HG02678 (cell line): ENCODE results near the gene BRF1.

Source experiments
- ATAC-seq: cut with Tn5 transposase; IDR thresholded peaks from one replicate; pipeline ENCODE4 v1.9.1; 2021; ENCODE audit warnings: mild to moderate bottlenecking, moderate library complexity; ENCODE audit not compliant: unreplicated experiment

BRF1 gene

GRCh38 chr14:105271224-105271890 lies 29.4 kb downstream of the BRF1 start:
- no peak for ATAC-seq

DNA sequence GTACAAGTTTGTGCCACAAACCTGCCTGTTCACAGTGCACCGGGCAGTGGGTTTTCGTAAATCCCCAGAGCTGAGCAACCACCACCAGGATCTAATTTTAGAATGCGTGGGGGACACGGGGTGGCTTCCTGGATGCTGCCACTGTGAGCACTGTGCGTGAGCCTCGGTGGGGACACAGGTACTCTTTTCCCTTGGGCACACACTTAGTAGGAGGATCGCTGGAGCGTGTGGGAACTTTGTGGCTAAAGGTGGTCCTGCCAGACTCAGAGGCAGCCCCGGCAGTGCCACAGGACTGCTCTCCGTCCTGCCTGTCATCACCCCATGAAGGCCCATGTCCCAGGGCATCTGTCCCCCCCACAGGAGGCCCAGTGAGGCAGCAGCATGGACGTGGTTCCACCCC lies 31.4 kb downstream of the BRF1 start:
- ATAC-seq = no peak

GRCh38 chr14:105268736-105269354 lies 32.0 kb downstream of the BRF1 start:
- no peak for ATAC-seq

DNA sequence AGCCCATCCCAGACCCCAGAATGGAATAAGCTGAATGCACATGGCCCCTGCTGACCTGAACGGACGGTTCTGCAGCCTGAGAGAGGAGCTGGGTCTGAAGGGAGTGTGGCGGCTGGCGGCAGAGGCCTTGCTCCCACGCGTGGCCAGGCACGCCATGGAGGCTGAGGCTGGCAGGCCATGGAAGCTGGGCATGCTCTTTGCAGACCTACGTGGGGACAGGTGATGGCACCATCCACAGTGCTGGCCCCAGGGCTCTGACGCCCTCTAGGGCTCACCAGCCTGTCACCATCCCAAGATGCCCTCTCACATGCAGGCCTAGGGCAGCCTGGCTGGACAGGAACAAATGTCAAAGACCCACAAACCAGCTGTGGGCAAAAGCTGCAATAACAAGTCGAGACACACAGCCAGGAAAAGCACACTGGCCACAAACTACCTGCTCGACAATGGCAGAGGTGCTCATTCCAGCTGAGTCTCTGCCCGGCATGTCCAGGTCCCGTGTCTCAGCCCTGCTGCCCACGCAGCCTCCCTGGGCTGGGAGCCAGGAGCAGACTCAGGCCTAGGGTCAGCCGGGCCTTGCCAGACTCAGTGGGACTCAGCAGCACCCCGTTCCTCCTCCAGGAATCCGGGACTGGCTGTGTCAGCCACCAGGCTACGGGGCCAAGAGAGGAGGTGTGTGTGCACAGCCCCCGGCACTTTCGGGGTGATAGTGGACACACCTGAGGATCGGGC lies 32.8 kb downstream of the BRF1 start:
- no peak for ATAC-seq

- ATAC-seq = no peak
These were observed 39.0 kb downstream of the BRF1 start for GRCh38 chr14:105261781-105262180.

DNA sequence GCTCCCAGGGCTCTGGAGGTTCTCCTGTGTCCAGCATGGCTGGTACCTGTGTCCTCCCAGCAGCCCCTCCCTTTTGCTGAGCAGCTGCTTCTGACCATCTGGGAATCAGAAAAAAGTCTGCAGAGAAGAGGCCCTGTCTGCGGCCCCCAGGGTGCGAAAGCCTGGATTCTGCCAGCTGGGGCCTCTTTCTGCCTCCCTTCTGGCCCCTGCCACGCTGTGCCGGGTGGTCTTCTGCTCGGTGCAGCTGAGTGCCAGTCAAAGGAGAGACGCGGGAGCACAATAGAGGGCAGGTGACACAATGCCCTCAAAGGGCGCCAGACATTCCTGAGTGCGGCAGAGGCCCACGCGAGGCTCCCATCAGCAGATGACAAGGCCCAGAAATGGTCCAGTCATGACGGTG lies 39.8 kb downstream of the BRF1 start:
- no peak for ATAC-seq

DNA sequence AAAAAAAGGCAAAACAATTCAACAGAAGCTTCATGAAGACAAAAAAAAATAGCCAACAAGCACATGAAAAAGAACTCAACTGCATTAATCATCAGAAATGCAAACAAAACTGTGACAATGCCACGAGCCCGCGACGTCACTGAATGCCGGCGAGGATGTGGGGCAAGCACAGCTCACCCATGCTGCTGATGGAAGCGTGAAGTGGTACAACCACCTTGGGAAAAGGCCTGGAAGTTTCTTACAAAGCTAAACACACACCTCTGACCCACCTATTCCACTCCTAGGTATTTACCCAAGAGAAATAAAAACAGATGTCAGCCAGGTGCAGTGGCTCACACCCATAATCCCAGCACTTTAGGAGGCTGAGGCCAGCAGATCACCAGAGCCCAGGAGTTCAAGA lies 42.0 kb downstream of the BRF1 start:
- no peak for ATAC-seq

GRCh38 chr14:105257464-105257863 lies 43.3 kb downstream of the BRF1 start:
- ATAC-seq = no peak

DNA sequence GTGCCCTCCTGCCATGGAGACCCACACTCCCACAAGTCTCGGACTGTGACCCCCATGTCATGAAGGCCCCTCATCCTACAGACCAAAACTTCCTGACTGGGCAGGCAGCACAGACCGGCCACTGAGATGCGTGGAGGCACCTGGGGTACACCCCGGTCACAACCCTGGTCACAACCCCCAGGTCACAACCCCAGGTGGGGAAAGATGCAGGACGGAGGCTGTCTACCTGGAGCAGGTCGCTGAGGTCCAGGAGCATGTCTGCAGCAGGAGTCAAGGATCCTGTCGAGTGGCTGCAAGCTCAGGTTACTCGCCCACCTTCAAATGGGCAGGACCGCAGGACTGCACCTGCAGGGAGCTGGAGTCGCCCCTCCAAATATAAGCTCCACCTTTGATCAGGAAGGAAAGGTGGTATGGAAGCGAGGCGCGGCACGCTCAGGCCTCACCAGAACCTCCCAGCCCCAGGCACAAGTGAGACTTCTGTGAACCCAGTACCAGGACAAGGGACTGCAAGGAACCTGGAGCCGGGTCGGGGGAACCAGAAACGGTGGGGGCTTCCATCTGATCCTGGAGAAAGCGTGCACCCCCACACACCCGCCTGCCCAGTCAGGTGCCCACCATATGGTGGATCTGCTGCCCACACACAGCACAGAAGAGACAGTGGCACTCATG lies 44.4 kb downstream of the BRF1 start:
- no peak for ATAC-seq

GRCh38 chr14:105255021-105255507 lies 45.7 kb downstream of the BRF1 start:
- ATAC-seq = no peak

DNA sequence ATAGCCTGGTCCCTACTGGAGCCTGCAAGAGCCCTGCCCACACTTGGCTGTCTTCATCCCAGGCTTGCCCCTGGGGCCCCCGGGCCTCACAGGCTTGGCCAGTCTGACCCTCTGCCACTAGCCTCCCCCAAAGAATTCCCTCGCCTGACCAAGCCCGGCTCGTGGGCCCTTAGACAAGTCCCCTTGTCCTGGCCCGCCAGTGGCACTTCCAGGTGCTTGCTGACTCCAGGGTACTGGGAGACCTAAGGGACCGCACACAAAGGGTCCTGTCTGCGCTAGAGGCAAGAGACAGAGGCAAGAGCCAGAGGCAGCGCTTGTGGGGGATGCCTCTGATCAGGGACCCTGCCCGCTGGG lies 47.5 kb downstream of the BRF1 start:
- no peak for ATAC-seq

DNA sequence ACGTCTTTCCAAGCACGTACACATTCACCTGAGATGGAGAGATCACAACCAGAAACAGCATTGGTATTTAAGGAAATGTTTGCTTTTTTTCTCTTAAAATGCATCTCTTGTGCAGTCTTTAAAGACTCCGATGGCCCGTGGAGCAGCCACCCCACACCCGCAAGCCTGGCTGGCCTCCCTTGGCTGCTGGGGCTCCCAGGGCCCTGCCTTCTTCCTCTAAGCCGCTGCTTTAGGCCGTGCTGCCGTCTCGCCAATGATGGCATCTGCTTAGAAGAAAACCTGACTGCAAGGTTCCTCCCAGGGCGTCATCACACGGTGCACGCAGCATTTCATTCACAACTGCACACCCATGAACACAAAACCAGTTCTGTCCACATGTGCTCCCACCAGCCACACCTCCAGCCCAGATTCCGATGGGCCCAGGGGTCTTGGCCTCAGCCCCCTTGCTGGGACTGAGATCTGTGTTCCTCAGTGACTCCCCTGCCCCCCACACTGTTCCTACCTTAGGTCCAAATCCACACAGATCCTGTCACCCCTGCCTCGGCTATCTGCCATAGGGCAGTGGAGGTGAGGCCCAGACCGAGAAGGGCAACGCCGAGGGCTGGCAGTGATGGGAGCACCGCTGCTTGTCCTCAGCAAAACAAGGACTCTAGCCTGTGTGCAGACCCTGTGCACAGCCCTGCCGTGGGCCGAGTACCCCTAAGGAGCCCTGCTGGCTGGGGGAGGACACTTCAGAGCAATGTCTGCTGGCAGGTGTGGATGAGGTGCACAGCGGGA lies 48.1 kb downstream of the BRF1 start:
- no peak for ATAC-seq

DNA sequence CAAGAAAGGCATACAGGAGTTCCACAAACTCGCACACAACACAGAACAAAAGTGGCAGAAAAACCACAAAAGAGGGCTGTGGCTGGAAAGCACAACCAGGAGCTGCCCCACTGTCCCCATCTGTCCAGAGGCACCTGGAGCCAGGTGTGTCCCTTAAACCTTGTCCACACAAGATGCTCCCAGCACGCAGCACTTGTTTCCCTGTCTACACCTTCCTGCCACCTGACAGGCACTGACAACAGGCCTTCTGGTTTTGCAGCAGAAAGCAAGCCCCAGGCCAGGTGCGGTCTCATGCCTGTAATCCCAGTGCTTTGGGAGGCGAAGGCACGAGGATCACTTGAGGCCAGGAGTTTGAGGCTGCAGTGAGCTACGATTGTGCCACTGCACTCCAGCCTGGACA lies 48.9 kb downstream of the BRF1 start:
- ATAC-seq = no peak

DNA sequence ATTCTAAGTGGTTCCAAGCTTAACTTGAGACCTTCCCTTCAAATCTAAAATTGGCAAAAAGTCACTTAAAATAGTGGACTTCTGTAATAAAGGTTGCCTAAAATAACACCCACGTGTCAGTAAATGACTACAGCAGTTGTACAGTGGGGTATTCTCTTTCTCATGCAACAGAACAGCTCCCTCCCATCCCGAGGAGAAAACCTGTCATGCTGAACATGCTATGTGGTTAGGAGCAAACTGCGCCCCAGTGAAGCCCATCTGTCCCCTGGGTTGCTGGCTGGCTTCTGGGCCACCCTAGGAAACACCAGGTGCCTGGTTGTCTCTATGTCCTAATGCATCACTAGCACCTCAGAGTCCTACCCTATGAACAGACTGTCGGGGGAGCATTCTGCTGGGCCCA lies 49.8 kb downstream of the BRF1 start:
- ATAC-seq = no peak

- ATAC-seq = no peak
These were observed 50.8 kb downstream of the BRF1 start for GRCh38 chr14:105250008-105250366.

DNA sequence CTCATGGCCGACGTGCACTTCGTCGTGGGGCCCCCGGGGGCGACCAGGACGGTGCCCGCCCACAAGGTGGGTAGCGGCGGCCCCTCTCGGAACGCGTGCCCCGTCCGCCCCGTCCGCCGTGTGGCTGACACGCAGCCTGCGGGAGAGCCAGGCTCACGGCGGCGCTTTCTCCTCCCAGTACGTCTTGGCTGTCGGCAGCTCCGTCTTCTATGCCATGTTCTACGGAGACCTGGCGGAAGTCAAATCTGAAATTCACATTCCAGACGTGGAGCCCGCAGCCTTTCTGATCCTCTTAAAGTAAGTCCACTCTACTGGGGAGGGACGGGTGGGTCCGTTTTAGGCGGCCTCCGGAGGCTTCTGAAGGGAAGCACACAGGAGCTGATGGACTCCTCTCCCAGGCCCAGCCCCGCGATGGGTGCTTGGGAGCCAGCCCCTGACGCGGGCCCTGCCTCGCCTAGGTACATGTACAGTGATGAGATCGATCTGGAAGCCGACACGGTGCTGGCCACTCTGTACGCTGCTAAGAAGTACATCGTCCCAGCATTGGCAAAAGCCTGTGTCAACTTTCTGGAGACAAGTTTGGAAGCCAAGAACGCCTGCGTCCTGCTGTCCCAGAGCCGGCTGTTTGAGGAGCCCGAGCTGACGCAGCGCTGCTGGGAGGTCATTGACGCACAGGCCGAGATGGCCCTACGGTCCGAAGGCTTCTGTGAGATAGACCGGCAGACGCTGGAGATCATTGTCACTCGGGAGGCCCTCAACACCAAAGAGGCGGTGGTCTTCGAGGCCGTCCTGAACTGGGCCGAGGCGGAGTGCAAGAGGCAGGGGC lies 51.4 kb downstream of the BRF1 start:
- no peak for ATAC-seq

GRCh38 chr14:105248368-105249181 lies 52.2 kb downstream of the BRF1 start, which contains the start of gene BTBD6:
Gene BTBD6, plus strand, starts transcription at chr14:105248533. Its CDS starts 179 bp downstream, at chr14:105248712.
- peak; percentile 77 for ATAC-seq

GRCh38 chr14:105247715-105248367 lies 53.0 kb downstream of the BRF1 start:
- no peak for ATAC-seq

- ATAC-seq = no peak
These were observed 53.8 kb downstream of the BRF1 start for GRCh38 chr14:105247026-105247425.
